ENCODE results near the gene UNK. TPM values are rescaled to one million over a fixed set of nuclear protein-coding genes. Genes with fewer than 3 reads are reported as not detected.

The UNK gene
- total and polyA plus RNA-seq, 9 of the 15 experiments (the other 6 are each of a cell fraction or from before 2014, with no cell fraction given), result 12.8 to 38.6 (median 24.8) TPM

GRCh38 chr17:75810216-75810615, 25.6 kb downstream of the UNK start (continued):
- TF ChIP-seq MEIS2 (IDR thresholded peaks at IDR 0.05; ENCODE audit: partially characterized antibody) (peak; percentile 67), DNMT1 (IDR thresholded peaks at IDR 0.05) (no peak), TAF15 (IDR thresholded peaks at IDR 0.05; ENCODE audit: low read depth, low read length) (no peak), EWSR1 (IDR thresholded peaks at IDR 0.05; ENCODE audit: borderline replicate concordance, low read depth, partially characterized antibody) (no peak), MCM7 (IDR thresholded peaks at IDR 0.05) (no peak), CREM (IDR thresholded peaks at IDR 0.05; ENCODE audit: low read depth) (peak; percentile 73), MEF2A (IDR thresholded peaks at IDR 0.05; ENCODE audit: control insufficient read depth, low read depth, low read length) (no peak), MBD2 (IDR thresholded peaks at IDR 0.05; ENCODE audit: borderline replicate concordance, low read depth) (no peak), XRCC4 (IDR thresholded peaks at IDR 0.05; ENCODE audit: extremely low read depth, insufficient read depth, insufficient read length) (peak; percentile 50), FOXJ2 (tag; IDR thresholded peaks at IDR 0.05) (no peak), YY1 (IDR thresholded peaks at IDR 0.05; ENCODE audit: borderline replicate concordance in 1 of 3, control insufficient read depth in 1 of 3, extremely low read depth in 1 of 3, insufficient read depth in 3 of 3, insufficient read length in 1 of 3, insufficient replicate concordance in 2 of 3, low read depth in 1 of 3, low read length in 2 of 3) (peak in 1 of 3 experiments; percentile 43), KLF1 (tag; IDR thresholded peaks at IDR 0.05) (0 out of 2 replicates have a peak, but pooled peaks have one; percentile 22)
- TF ChIP-seq, protein P1, sequence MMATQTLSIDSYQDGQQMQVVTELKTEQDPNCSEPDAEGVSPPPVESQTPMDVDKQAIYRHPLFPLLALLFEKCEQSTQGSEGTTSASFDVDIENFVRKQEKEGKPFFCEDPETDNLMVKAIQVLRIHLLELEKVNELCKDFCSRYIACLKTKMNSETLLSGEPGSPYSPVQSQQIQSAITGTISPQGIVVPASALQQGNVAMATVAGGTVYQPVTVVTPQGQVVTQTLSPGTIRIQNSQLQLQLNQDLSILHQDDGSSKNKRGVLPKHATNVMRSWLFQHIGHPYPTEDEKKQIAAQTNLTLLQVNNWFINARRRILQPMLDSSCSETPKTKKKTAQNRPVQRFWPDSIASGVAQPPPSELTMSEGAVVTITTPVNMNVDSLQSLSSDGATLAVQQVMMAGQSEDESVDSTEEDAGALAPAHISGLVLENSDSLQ (IDR thresholded peaks at IDR 0.05), result peak; percentile 83
- TF ChIP-seq, protein P2, sequence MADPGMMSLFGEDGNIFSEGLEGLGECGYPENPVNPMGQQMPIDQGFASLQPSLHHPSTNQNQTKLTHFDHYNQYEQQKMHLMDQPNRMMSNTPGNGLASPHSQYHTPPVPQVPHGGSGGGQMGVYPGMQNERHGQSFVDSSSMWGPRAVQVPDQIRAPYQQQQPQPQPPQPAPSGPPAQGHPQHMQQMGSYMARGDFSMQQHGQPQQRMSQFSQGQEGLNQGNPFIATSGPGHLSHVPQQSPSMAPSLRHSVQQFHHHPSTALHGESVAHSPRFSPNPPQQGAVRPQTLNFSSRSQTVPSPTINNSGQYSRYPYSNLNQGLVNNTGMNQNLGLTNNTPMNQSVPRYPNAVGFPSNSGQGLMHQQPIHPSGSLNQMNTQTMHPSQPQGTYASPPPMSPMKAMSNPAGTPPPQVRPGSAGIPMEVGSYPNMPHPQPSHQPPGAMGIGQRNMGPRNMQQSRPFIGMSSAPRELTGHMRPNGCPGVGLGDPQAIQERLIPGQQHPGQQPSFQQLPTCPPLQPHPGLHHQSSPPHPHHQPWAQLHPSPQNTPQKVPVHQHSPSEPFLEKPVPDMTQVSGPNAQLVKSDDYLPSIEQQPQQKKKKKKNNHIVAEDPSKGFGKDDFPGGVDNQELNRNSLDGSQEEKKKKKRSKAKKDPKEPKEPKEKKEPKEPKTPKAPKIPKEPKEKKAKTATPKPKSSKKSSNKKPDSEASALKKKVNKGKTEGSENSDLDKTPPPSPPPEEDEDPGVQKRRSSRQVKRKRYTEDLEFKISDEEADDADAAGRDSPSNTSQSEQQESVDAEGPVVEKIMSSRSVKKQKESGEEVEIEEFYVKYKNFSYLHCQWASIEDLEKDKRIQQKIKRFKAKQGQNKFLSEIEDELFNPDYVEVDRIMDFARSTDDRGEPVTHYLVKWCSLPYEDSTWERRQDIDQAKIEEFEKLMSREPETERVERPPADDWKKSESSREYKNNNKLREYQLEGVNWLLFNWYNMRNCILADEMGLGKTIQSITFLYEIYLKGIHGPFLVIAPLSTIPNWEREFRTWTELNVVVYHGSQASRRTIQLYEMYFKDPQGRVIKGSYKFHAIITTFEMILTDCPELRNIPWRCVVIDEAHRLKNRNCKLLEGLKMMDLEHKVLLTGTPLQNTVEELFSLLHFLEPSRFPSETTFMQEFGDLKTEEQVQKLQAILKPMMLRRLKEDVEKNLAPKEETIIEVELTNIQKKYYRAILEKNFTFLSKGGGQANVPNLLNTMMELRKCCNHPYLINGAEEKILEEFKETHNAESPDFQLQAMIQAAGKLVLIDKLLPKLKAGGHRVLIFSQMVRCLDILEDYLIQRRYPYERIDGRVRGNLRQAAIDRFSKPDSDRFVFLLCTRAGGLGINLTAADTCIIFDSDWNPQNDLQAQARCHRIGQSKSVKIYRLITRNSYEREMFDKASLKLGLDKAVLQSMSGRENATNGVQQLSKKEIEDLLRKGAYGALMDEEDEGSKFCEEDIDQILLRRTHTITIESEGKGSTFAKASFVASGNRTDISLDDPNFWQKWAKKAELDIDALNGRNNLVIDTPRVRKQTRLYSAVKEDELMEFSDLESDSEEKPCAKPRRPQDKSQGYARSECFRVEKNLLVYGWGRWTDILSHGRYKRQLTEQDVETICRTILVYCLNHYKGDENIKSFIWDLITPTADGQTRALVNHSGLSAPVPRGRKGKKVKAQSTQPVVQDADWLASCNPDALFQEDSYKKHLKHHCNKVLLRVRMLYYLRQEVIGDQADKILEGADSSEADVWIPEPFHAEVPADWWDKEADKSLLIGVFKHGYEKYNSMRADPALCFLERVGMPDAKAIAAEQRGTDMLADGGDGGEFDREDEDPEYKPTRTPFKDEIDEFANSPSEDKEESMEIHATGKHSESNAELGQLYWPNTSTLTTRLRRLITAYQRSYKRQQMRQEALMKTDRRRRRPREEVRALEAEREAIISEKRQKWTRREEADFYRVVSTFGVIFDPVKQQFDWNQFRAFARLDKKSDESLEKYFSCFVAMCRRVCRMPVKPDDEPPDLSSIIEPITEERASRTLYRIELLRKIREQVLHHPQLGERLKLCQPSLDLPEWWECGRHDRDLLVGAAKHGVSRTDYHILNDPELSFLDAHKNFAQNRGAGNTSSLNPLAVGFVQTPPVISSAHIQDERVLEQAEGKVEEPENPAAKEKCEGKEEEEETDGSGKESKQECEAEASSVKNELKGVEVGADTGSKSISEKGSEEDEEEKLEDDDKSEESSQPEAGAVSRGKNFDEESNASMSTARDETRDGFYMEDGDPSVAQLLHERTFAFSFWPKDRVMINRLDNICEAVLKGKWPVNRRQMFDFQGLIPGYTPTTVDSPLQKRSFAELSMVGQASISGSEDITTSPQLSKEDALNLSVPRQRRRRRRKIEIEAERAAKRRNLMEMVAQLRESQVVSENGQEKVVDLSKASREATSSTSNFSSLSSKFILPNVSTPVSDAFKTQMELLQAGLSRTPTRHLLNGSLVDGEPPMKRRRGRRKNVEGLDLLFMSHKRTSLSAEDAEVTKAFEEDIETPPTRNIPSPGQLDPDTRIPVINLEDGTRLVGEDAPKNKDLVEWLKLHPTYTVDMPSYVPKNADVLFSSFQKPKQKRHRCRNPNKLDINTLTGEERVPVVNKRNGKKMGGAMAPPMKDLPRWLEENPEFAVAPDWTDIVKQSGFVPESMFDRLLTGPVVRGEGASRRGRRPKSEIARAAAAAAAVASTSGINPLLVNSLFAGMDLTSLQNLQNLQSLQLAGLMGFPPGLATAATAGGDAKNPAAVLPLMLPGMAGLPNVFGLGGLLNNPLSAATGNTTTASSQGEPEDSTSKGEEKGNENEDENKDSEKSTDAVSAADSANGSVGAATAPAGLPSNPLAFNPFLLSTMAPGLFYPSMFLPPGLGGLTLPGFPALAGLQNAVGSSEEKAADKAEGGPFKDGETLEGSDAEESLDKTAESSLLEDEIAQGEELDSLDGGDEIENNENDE (IDR thresholded peaks at IDR 0.05; ENCODE audit: low read depth, low read length), result no peak
- TF ChIP-seq, protein P3, sequence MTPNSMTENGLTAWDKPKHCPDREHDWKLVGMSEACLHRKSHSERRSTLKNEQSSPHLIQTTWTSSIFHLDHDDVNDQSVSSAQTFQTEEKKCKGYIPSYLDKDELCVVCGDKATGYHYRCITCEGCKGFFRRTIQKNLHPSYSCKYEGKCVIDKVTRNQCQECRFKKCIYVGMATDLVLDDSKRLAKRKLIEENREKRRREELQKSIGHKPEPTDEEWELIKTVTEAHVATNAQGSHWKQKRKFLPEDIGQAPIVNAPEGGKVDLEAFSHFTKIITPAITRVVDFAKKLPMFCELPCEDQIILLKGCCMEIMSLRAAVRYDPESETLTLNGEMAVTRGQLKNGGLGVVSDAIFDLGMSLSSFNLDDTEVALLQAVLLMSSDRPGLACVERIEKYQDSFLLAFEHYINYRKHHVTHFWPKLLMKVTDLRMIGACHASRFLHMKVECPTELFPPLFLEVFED (CRISPR knock-in tag; conservative IDR thresholded peaks at IDR 0.05), result no peak
